Prostate gland (tissue), 2 donors: Measurements from ENCODE around the gene SHROOM3.

ENCODE experiments used
- POLR2A ChIP-seq: fragments of 450-650 bp; IDR thresholded peaks from one replicate; pipeline ENCODE4 v1.6.1; 2016; ENCODE audit warnings: antibody characterized with exemption, mild to moderate bottlenecking
- POLR2AphosphoS5 ChIP-seq: sonication (generic); formaldehyde crosslinking; IDR thresholded peaks from one replicate; pipeline ENCODE4 v1.6.1; 2017; ENCODE audit warnings: antibody characterized with exemption
- TF ChIP-seq, protein P1 (sequence below), 4 experiments: fragments of 200-600 bp in 2 of 4; fragments of 450-650 bp in 2 of 4; sonication (generic) in 2 of 4; IDR thresholded peaks; 1 replicate in 3 of 4; 2 replicates in 1 of 4; pipeline ENCODE4 v1.5.1; 2016 to 2019; ENCODE audit warnings: antibody characterized with exemption in 4 of 4, mild to moderate bottlenecking in 2 of 4, moderate library complexity in 2 of 4

DNA sequence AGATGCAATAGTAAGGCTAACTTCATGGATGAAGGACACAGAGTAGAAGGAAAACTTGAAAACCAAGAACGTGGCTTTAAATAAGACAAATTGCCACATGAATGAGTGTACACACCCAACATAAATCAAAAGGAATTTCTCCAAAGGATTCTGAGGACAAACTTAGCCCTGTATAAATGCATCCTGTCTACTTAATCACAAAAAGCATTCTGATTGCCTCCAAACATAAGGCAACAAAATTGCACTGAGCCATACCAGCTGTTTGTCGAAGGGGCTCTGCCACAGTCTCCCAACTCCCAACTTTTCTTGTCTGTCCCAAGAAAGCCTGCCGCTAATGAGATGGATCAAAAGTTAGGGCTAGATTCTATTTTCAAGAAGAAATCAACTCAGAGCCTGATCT, 268.6 kb downstream of the SHROOM3 start:
- no peak for TF ChIP-seq POLR2A
- TF ChIP-seq, protein P1, sequence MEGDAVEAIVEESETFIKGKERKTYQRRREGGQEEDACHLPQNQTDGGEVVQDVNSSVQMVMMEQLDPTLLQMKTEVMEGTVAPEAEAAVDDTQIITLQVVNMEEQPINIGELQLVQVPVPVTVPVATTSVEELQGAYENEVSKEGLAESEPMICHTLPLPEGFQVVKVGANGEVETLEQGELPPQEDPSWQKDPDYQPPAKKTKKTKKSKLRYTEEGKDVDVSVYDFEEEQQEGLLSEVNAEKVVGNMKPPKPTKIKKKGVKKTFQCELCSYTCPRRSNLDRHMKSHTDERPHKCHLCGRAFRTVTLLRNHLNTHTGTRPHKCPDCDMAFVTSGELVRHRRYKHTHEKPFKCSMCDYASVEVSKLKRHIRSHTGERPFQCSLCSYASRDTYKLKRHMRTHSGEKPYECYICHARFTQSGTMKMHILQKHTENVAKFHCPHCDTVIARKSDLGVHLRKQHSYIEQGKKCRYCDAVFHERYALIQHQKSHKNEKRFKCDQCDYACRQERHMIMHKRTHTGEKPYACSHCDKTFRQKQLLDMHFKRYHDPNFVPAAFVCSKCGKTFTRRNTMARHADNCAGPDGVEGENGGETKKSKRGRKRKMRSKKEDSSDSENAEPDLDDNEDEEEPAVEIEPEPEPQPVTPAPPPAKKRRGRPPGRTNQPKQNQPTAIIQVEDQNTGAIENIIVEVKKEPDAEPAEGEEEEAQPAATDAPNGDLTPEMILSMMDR (IDR thresholded peaks at IDR 0.05) = no peak
- no peak for TF ChIP-seq POLR2AphosphoS5
